MM.1S (cell line): ENCODE data around the gene NLGN1.

Experiments used
- EZH2 ChIP-seq: fragments of 300-600 bp; sonication (generic); optimal IDR thresholded peaks from 2 replicates; pipeline ENCODE3; 2017; ENCODE audit warnings: low read depth, mild to moderate bottlenecking, antibody characterized with exemption, low read length, mixed read lengths
- EZH2phosphoT487 ChIP-seq: fragments of 300-600 bp; sonication (generic); IDR thresholded peaks from 2 replicates; pipeline ENCODE4 v1.6.1; 2018; ENCODE audit warnings: antibody characterized with exemption, low read length
- TF ChIP-seq, protein P1 (sequence below): fragments of 300-600 bp; sonication (generic); IDR thresholded peaks from 2 replicates; pipeline ENCODE4 v1.5.1; 2016; ENCODE audit warnings: antibody characterized with exemption, low read length, mixed read lengths

DNA sequence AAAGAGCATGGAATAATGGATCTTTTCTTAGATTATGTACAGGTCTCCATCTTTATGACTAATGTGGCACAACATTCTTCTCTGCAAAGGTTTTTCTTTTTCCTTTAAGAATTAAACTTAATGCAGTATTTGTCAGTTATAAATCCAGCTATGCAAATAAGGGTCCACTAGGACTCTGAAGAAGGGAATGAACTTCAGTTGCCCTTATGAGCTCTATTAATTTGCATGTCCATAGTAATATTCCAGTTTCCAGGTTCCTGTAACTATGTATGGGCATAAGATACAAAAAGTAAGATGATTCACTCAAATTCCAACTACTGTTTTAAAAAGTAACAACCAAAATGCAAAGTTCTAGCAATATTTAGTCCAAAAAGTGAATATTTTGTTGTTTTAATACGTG is 337.4 kb downstream of the NLGN1 start:
- TF ChIP-seq EZH2phosphoT487 (no peak), EZH2 (no peak)
- TF ChIP-seq, protein P1, sequence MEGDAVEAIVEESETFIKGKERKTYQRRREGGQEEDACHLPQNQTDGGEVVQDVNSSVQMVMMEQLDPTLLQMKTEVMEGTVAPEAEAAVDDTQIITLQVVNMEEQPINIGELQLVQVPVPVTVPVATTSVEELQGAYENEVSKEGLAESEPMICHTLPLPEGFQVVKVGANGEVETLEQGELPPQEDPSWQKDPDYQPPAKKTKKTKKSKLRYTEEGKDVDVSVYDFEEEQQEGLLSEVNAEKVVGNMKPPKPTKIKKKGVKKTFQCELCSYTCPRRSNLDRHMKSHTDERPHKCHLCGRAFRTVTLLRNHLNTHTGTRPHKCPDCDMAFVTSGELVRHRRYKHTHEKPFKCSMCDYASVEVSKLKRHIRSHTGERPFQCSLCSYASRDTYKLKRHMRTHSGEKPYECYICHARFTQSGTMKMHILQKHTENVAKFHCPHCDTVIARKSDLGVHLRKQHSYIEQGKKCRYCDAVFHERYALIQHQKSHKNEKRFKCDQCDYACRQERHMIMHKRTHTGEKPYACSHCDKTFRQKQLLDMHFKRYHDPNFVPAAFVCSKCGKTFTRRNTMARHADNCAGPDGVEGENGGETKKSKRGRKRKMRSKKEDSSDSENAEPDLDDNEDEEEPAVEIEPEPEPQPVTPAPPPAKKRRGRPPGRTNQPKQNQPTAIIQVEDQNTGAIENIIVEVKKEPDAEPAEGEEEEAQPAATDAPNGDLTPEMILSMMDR = no peak
